Ovary (tissue), 9 donors: ENCODE measurements around the gene ETNK1. TPM values are rescaled to one million over a fixed set of nuclear protein-coding genes. Genes with fewer than 3 reads are reported as not detected.
"Not testable (repeated sequence)": the region's sequence is repeated elsewhere in the genome, so short reads cannot be mapped to it uniquely, and the experiment has no call there.

Experiments
- DNase-seq, 5 donors: peaks; one replicate each; pipeline ENCODE4 v3.0.0-alpha.2; 2019 to 2020
- H3K27ac ChIP-seq, 2 donors: fragments of 200-600 bp; one replicate each; pipeline versions ENCODE4 v1.5.1 to v1.8.0; 2019 to 2022
- H3K27me3 ChIP-seq: fragments of 200-600 bp; one replicate; pipeline ENCODE4 v1.8.0; 2022
- H3K36me3 ChIP-seq: fragments of 200-600 bp; sonication (generic); one replicate; pipeline ENCODE4 v1.5.1; 2019
- H3K4me1 ChIP-seq: one replicate; pipeline ENCODE4 v1.8.1; 2013; ENCODE audit warnings: mild to moderate bottlenecking, moderate library complexity; ENCODE audit not compliant: insufficient read depth
- H3K4me3 ChIP-seq: fragments of 200-600 bp; sonication (generic); one replicate; pipeline ENCODE4 v1.5.1; 2017
- H3K9me3 ChIP-seq, 2 donors: fragments of 200-600 bp in 1 of 2; sonication (generic) in 1 of 2; one replicate each; pipeline versions ENCODE4 v1.5.1 to v1.8.1; 2013 to 2019; ENCODE audit warnings: mild to moderate bottlenecking in 1 of 2, moderate library complexity in 1 of 2
- CTCF ChIP-seq, 3 donors: fragments of 450-650 bp in 2 of 3; fragments of 200-600 bp in 1 of 3; IDR thresholded peaks; one replicate each; pipeline versions ENCODE4 v1.5.1 to v1.8.0; 2016 to 2022; ENCODE audit warnings: antibody characterized with exemption in 3 of 3, mild to moderate bottlenecking in 1 of 3
- EP300 ChIP-seq: sonication (generic); formaldehyde crosslinking; IDR thresholded peaks from one replicate; pipeline ENCODE4 v1.6.1; 2017; ENCODE audit warnings: antibody characterized with exemption
- POLR2A ChIP-seq: fragments of 450-650 bp; IDR thresholded peaks from one replicate; pipeline ENCODE4 v1.6.1; 2017; ENCODE audit warnings: antibody characterized with exemption, mild to moderate bottlenecking, moderate library complexity
- WGBS, 3 donors: extraction: QIAGEN DNeasy Blood & Tissue Kit in 1 of 3; methylation state at CpG; one replicate each; pipeline versions ENCODE4 v1.1.5 to v1.1.7; 2013 to 2017; 5-methylcytosine and 5-hydroxymethylcytosine counted together
- intact Hi-C, 4 donors: fragments of 100-400 bp; cut with DNase I; formaldehyde crosslinking; loops; one replicate each; pipeline versions ENCODE4 v1.11.0 to v1.15.1; 2022 to 2023
- polyA plus RNA-seq, 2 donors: library from polyadenylated mRNA; stranded (reverse); fragments of 200-250 nt in 1 of 2; fragments of 350-450 nt in 1 of 2; fragmentation: Illumina TruSeq in 1 of 2; extraction: RNeasy Lipid Tissue Mini Kit (QIAGEN cat#74804) in 1 of 2; gene quantifications; one replicate each; pipeline ENCODE4 v1.2.3, GENCODE V29; 2013 to 2014
- total RNA-seq, 7 donors: library from RNA; depleted of rRNA in 2 of 7; stranded (reverse); fragments of >200 nt in 2 of 7; fragmentation: NEBNext Ultra II Directional in 3 of 7; extraction: Animal tissue kit (Norgen Biotek cat#: 25700) in 3 of 7; gene quantifications; one replicate each; pipeline versions ENCODE4 v1.1.0 to v1.2.4, GENCODE V29; 2016 to 2023
- donor health status: DM: no; HTN: no; CAD: no; lungs with moderate emphysema.
- donor health status: DM: no; HTN: no; CAD: no.
- donor health status: Bipolar disorder and iron deficiency.
- donor health status: DM: yes; HTN: yes; CAD: no.
- donor health status: DM: no; HTN: no; CAD: no.
- donor health status: DM: yes; HTN: yes; CAD: no.

The ETNK1 gene
- total and polyA plus RNA-seq, 9 donors = 11.9 to 50.6 (median 41.4) TPM

GRCh38 chr12:22692964-22693555, 68.1 kb downstream of the ETNK1 start:
- Histone ChIP-seq H3K27ac (no peak overlapping the region), H3K4me3 (no peak overlapping the region), H3K9me3 (no peaks in the 10 kb centered on the region), H3K4me1 (no peaks in the 10 kb centered on the region), H3K27me3 (no peaks in the 10 kb centered on the region), H3K36me3 (no peaks in the 10 kb centered on the region)
- peak in 1 of 5 donors; percentile 20 for DNase-seq
- WGBS, 3 donors = 96 to 98% (median 96%) methylated on average over 38 of the region's 38 CpGs
- intact Hi-C loops = loop anchor here in 1 of 4 donors (10.0 kb wide), 1 partner anchor 992 kb away; no protein-coding TSS in a partner anchor
- TF ChIP-seq EP300 (no peak), CTCF (IDR thresholded peaks at IDR 0.05) (no peak), POLR2A (no peak)

- no peak for DNase-seq
- H3K27me3 ChIP-seq = no peaks in the 10 kb centered on the region
- 88 to 92% (median 91%) methylated on average over 3 of the region's 3 CpGs for WGBS, 3 donors
- H3K4me1 ChIP-seq = no peaks in the 10 kb centered on the region
- no peak overlapping the region for H3K4me3 ChIP-seq
- no peaks in the 10 kb centered on the region for H3K36me3 ChIP-seq
- intact Hi-C loops = loop anchor here in 1 of 4 donors (10.0 kb wide), 1 partner anchor 986 kb away; no protein-coding TSS in a partner anchor
- H3K9me3 ChIP-seq = no peaks in the 10 kb centered on the region
- TF ChIP-seq POLR2A (no peak), EP300 (no peak), CTCF (IDR thresholded peaks at IDR 0.05) (no peak)
- H3K27ac ChIP-seq = no peak overlapping the region
These were observed 73.6 kb downstream of the ETNK1 start for GRCh38 chr12:22698576-22698975.

- H3K27ac ChIP-seq, DNase-seq, H3K4me1 ChIP-seq, H3K4me3 ChIP-seq, H3K36me3 ChIP-seq, H3K27me3 ChIP-seq, H3K9me3 ChIP-seq: not testable (repeated sequence)
- WGBS, 3 donors = 94 to 96% (median 95%) methylated on average over 9 to 11 of the region's 11 CpGs
- intact Hi-C loops = loop anchor here in 1 of 4 donors (10.0 kb wide), 1 partner anchor 985 kb away; no protein-coding TSS in a partner anchor
These were observed 74.7 kb downstream of the ETNK1 start for GRCh38 chr12:22699705-22700104.

DNA sequence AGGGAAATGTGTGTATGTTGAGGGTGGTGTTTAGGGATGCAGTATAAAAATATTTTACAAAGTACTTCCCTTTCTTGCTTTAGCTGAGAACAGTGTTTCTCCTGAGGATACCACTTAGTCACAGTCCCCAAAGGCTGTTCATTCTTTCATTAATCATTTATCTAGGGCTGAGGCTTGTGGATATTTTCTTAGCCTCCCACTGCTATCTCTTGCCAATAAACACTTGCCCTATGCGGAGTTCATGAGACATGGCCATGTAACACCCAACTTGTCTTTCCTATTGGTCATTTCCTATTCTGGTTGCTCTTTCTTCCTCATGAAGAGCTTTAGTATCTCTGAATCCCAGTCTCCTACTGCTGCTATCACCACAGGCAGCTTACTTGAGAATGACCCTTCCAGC, 75.1 kb downstream of the ETNK1 start:
- intact Hi-C loops = no loop called here
- no peaks in the 10 kb centered on the region for H3K4me1 ChIP-seq

GRCh38 chr12:22701216-22701809, 76.3 kb downstream of the ETNK1 start:
- H3K4me1 ChIP-seq, DNase-seq, intact Hi-C loops, H3K27me3 ChIP-seq, H3K9me3 ChIP-seq, H3K27ac ChIP-seq, H3K36me3 ChIP-seq, H3K4me3 ChIP-seq: not testable (repeated sequence)
- WGBS, 3 donors = 6 to 25% (median 11%) methylated on average over 3 to 7 of the region's 7 CpGs

More for the DNA sequence above, 75.1 kb downstream of the ETNK1 start:
- no peaks in the 10 kb centered on the region for H3K36me3 ChIP-seq
- 32 to 61% (median 36%) methylated on average over 1 of the region's 1 CpG for WGBS, 3 donors
- TF ChIP-seq CTCF (IDR thresholded peaks at IDR 0.05) (no peak), POLR2A (no peak), EP300 (no peak)
- H3K4me3 ChIP-seq = no peak overlapping the region
- no peaks in the 10 kb centered on the region for H3K27me3 ChIP-seq
- no peak overlapping the region for H3K27ac ChIP-seq
- no peak for DNase-seq
- no peaks in the 10 kb centered on the region for H3K9me3 ChIP-seq
